OCI-LY1 (cell line): ENCODE results near the gene FRMD4A.

ENCODE experiments used
- H2AFZ ChIP-seq: fragments of 200-600 bp; sonication (generic), shearing (Covaris generic); 2 replicates; pipeline ENCODE4 v1.6.0; 2014; ENCODE audit warnings: antibody characterized with exemption, mild to moderate bottlenecking, low read length
- H3F3A ChIP-seq: fragments of 200-600 bp; sonication (generic), shearing (Covaris generic); 2 replicates; pipeline ENCODE4 v1.6.0; 2014; ENCODE audit warnings: mild to moderate bottlenecking, antibody characterized with exemption, low read length, moderate library complexity; ENCODE audit not compliant: insufficient read depth
- H3K27ac ChIP-seq: fragments of 200-600 bp; sonication (generic); 2 replicates; pipeline ENCODE4 v1.5.1; 2014; ENCODE audit warnings: low read length, mixed run types, mild to moderate bottlenecking, low read depth; ENCODE audit not compliant: poor library complexity, severe bottlenecking
- H3K27me3 ChIP-seq: fragments of 200-600 bp; sonication (generic); 2 replicates; pipeline ENCODE4 v1.6.0; 2014; ENCODE audit warnings: antibody characterized with exemption, mild to moderate bottlenecking, low read length, moderate library complexity; ENCODE audit not compliant: insufficient read depth
- H3K36me3 ChIP-seq: fragments of 200-600 bp; sonication (generic); 2 replicates; pipeline ENCODE4 v1.6.1; 2014; ENCODE audit warnings: mild to moderate bottlenecking, antibody characterized with exemption, low read length, moderate library complexity, mixed read lengths; ENCODE audit not compliant: insufficient read depth
- H3K4me1 ChIP-seq: fragments of 200-600 bp; sonication (generic); 2 replicates; pipeline ENCODE4 v1.5.1; 2014; ENCODE audit warnings: mild to moderate bottlenecking, low read length, moderate library complexity; ENCODE audit not compliant: insufficient read depth, severe bottlenecking
- H3K4me2 ChIP-seq: fragments of 200-600 bp; sonication (generic), shearing (Covaris generic); 2 replicates; pipeline ENCODE4 v1.6.1; 2014; ENCODE audit warnings: low read length
- H3K4me3 ChIP-seq: fragments of 200-600 bp; sonication (generic); 2 replicates; pipeline ENCODE4 v1.5.1; 2014; ENCODE audit warnings: low read length, low read depth, mild to moderate bottlenecking, mixed read lengths; ENCODE audit not compliant: poor library complexity, severe bottlenecking
- H3K79me2 ChIP-seq: fragments of 200-600 bp; shearing (Covaris generic); 2 replicates; pipeline ENCODE4 v1.6.1; 2016; ENCODE audit warnings: mixed run types, low read length, mixed read lengths; ENCODE audit not compliant: insufficient read depth
- H3K9ac ChIP-seq: fragments of 200-600 bp; sonication (generic), shearing (Covaris generic); 2 replicates; pipeline ENCODE4 v1.6.1; 2014; ENCODE audit warnings: mild to moderate bottlenecking, low read length, mixed read lengths
- H3K9me2 ChIP-seq: fragments of 200-600 bp; sonication (generic), shearing (Covaris generic); 2 replicates; pipeline ENCODE4 v1.6.1; 2014; ENCODE audit warnings: low read depth, mild to moderate bottlenecking, low read length, mixed read lengths
- H3K9me3 ChIP-seq: fragments of 200-600 bp; shearing (Covaris generic); 2 replicates; pipeline ENCODE4 v1.6.1; 2014; ENCODE audit warnings: low read length, mixed read lengths
- H4K20me1 ChIP-seq: fragments of 200-600 bp; sonication (generic), shearing (Covaris generic); 2 replicates; pipeline ENCODE4 v1.6.0; 2016; ENCODE audit warnings: mild to moderate bottlenecking, low read length; ENCODE audit not compliant: insufficient read depth
- EZH2 ChIP-seq: fragments of 200-600 bp; sonication (generic), shearing (Covaris generic); IDR thresholded peaks from 2 replicates; pipeline ENCODE4 v1.8.0; 2017; ENCODE audit warnings: borderline replicate concordance, mixed run types, mild to moderate bottlenecking, antibody characterized with exemption, low read length, moderate library complexity, mixed read lengths
- TF ChIP-seq, protein P1 (sequence below): fragments of 200-600 bp; sonication (generic), shearing (Covaris generic); IDR thresholded peaks from 2 replicates; pipeline ENCODE4 v1.5.1; 2017; ENCODE audit warnings: mild to moderate bottlenecking, antibody characterized with exemption, low read length, moderate library complexity, mixed read lengths

Gene FRMD4A

DNA sequence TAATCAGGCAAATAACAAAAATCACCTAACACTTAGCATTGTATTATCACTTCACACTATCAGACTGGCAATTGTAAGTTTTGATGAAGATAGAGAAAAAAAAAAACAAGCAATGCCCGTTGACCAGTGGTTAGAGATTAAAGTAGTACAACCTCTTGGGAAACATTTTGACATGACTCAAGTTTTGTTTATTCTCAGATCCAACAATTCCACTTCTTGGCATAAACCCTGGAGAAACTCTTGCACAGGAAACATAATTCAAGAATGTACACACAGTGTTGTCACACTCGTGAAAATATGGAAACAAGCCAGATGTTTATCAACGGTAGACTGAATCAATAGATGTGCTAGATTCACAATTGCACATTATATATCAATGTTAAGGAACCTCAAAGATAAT is 37.2 kb downstream of the FRMD4A start:
- no peak overlapping the region for H3K4me3 ChIP-seq
- no peaks in the 10 kb centered on the region for H3K36me3 ChIP-seq
- no peaks in the 10 kb centered on the region for H3K27me3 ChIP-seq
- TF ChIP-seq EZH2 = no peak
- TF ChIP-seq, protein P1, sequence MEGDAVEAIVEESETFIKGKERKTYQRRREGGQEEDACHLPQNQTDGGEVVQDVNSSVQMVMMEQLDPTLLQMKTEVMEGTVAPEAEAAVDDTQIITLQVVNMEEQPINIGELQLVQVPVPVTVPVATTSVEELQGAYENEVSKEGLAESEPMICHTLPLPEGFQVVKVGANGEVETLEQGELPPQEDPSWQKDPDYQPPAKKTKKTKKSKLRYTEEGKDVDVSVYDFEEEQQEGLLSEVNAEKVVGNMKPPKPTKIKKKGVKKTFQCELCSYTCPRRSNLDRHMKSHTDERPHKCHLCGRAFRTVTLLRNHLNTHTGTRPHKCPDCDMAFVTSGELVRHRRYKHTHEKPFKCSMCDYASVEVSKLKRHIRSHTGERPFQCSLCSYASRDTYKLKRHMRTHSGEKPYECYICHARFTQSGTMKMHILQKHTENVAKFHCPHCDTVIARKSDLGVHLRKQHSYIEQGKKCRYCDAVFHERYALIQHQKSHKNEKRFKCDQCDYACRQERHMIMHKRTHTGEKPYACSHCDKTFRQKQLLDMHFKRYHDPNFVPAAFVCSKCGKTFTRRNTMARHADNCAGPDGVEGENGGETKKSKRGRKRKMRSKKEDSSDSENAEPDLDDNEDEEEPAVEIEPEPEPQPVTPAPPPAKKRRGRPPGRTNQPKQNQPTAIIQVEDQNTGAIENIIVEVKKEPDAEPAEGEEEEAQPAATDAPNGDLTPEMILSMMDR = no peak
- H3K9ac ChIP-seq = no peak overlapping the region
- no peaks in the 10 kb centered on the region for H3K9me3 ChIP-seq
- H3F3A ChIP-seq = no peaks in the 10 kb centered on the region
- H3K4me2 ChIP-seq = no peak overlapping the region
- no peaks in the 10 kb centered on the region for H3K79me2 ChIP-seq
- no peak overlapping the region for H2AFZ ChIP-seq
- H3K9me2 ChIP-seq = no peaks in the 10 kb centered on the region
- no peak overlapping the region for H3K27ac ChIP-seq
- H4K20me1 ChIP-seq = no peaks in the 10 kb centered on the region
- H3K4me1 ChIP-seq = no peaks in the 10 kb centered on the region

DNA sequence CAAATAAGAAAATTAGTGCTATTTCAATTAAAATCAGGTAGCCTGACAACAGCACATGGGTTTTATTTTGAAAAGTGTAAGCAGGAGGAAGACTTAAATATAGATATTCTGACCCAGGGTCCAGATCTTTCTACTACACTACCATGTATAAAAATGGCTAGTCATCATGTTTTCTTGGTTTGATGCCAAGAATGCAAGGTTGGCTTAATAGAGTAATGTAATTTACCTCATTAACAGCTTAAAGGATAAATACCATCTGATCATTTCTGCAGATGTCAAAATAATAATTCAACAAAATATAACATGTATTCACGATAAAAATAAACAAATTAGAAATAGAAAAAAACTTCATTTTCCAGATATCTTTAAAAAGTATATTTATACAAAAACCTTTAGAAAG is 39.4 kb downstream of the FRMD4A start:
- Histone ChIP-seq H3K4me2 (no peak overlapping the region), H3K9me2 (no peaks in the 10 kb centered on the region), H3F3A (no peaks in the 10 kb centered on the region), H3K27me3 (no peaks in the 10 kb centered on the region), H4K20me1 (no peaks in the 10 kb centered on the region), H3K27ac (no peak overlapping the region), H3K9ac (no peak overlapping the region), H3K36me3 (no peaks in the 10 kb centered on the region), H3K79me2 (no peaks in the 10 kb centered on the region), H3K9me3 (no peaks in the 10 kb centered on the region), H2AFZ (no peak overlapping the region), H3K4me1 (no peaks in the 10 kb centered on the region), H3K4me3 (no peak overlapping the region)
- TF ChIP-seq, protein P1 = no peak
- no peak for TF ChIP-seq EZH2

GRCh38 chr10:14285941-14286560 is 44.7 kb downstream of the FRMD4A start:
- Histone ChIP-seq H3K36me3 (no peaks in the 10 kb centered on the region), H3K27me3 (no peaks in the 10 kb centered on the region), H3K4me1 (no peaks in the 10 kb centered on the region), H3K4me3 (no peak overlapping the region), H3K4me2 (no peak overlapping the region), H3K27ac (no peak overlapping the region), H3K9ac (no peak overlapping the region), H2AFZ (no peak overlapping the region), H3K9me3 (no peaks in the 10 kb centered on the region), H3F3A (no peaks in the 10 kb centered on the region), H3K9me2 (no peaks in the 10 kb centered on the region), H3K79me2 (no peaks in the 10 kb centered on the region), H4K20me1 (no peaks in the 10 kb centered on the region)
- TF ChIP-seq, protein P1 = no peak
- no peak for TF ChIP-seq EZH2
